GM21723 (cell line): ENCODE data around the gene MAT2B.
A peak's percentile ranks its signal among the peaks of the same experiment; 100 is the strongest.

Experiments
- ATAC-seq: cut with Tn5 transposase; IDR thresholded peaks from one replicate; pipeline ENCODE4 v1.9.1; 2021; ENCODE audit warnings: mild to moderate bottlenecking, moderate library complexity; ENCODE audit not compliant: unreplicated experiment

MAT2B gene

DNA sequence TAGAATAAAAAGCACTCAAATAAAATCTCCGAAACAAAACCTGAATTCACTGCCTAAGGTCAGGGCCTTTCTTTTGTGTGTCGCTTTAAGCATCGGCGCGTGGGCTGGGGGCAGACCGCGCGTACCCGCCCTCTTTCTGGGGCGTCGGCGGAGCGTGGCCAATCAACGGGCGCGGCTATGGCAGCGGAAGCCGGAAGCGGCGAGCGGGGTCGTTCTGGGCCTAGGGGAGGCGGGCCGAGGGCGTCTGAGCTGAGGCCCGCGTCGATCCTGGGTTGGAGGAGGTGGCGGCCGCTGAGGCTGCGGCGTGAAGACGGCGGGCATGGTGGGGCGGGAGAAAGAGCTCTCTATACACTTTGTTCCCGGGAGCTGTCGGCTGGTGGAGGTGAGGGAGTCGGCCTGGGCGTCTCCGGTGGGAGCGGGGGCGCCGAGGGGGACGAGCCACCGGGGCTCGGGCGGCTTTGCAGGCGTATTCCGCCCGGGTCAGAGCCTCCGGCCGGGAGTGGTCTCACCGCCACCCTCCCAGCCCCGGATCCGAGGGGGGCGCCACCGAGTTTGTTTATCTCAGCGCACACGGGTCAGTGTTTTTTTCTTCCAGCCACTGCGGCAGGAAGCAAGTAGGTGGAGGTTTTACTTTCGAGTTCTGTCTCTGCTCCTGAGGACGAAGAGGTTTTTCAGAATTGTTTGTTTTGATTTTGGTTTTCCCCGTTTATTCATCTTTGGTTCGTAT, at the start of gene MAT2B:
MAT2B (plus strand) TSS at position 252 of the 727 bp plus-strand sequence; CDS start at position 320, 68 bp downstream.
- ATAC-seq, result peak; percentile 87

DNA sequence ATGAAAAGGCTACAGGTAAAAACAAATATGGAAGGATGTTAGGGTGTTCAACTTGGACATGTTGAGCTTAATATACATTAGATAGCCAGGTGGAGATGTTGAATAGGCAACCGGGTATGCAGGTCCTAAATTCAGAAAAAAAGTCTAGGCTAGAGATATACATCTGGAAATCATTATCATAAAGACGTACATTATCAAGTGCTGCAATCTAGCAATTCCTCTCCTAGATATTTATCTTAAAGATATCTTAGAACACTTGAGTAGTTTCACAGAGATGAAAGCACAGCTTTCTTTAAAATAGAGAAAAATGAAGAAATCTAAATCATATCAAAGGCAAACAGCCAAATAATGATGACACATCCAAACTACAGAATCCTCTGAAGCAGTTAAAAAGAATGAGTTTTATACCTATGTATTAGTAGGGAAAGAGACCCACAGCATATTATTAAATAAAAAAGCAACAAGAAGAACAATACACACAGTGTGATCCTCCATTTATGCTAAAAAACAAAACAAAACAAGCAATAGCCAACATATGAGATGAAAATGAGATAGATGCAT, 49.3 kb upstream of the MAT2B start:
- no peak for ATAC-seq

DNA sequence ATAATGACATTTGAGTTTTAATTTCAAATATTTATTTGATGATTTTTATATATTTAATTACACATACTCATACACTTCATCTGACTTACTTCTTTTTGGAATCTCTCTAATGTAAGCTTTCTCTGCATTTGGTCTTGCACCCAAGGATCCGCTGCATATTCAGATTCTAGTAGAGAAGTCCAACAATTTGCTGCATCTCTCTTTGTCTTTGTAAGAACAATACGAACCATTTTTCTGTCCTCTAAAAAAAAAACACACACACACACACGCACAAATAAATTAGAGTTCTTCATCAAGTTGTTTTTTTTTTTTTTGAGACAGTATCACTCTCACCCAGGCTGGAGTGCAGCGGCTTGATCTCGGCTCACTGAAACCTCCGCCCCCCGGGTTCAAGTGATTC, 48.6 kb upstream of the MAT2B start:
- ATAC-seq, result no peak

DNA sequence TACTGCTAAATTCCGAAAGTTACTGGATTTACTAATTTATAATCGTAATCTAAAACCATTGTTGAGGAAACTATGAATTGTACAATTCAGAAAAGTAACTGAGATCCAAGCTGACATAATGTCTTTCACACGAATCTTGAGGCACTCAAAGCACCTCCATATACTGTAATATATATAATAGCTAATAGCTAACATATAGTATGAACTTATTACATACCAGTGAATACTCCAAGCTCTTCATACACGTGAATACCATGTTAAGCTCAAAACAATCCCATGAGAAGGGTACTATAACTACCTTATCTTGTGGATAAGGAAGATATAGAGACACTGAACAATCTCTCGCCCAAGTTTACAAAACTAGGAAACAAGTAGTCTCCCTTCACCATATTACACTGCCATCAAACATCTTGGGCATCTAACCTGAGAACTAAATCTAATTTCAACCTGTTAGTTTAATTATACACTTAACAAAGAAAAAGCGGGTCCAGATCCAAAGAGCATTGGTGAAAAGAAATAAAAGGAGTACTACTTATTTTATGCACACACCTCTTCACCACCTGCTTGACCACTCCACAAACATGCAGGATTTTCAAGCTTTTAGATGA, 46.5 kb upstream of the MAT2B start:
- ATAC-seq, result no peak

DNA sequence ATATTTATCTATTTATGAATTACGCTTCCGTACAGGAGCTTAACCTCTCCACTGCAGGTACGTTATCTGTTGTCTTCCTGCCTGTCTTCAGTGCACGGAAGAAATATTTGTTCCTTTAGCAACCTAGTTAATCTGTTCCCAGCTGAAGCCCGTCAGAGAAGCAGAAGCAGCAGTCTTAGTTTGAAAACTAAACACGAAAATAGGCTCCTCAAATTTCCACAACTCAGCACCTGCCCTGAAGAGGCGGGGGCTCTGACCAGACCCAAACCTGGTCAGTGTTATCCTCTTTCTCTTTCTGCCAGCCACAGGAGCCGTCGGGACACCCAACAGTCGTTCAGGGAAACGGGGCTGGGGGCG, 46.0 kb upstream of the MAT2B start:
- ATAC-seq, result peak; percentile 2

DNA sequence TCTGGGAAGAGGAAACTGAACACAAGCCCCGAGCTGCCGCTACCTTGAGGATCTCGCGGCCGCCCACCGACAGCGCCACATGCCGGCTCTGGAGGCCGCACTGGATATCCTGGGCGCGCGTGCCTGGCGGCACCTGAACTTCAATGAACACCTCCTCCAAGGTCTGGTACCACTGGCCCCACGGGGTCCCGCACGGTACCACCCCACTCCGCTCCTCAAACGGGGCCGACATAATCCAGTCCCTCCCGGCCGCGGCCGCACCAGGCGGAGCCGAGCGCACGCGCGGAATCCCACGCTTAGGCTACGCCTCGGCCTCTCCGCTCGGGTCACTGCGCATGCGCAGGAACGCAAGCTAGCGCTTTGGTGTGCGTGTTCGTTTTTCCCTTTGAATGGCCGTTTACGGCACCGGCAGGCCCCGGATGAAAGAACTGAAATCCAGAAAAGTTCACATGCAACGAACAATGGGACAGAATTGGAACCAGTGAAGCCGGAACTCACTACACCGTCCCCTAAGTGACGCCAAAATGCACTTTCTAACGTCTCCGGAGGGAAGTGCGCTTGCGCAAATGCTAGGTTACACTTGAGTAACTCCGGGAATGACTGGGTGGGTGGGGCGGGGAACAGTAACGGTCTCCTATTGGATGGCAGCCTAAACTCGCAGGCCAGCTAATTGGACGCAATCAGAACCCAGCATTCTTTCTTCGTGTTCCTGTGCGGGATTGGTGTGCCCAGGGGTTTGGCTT, 45.4 kb upstream of the MAT2B start, which contains the start of gene NUDCD2:
NUDCD2 (minus strand) TSS at position 284 of the 743 bp plus-strand sequence; CDS start at position 232, 52 bp downstream.
- ATAC-seq, result peak; percentile 80

DNA sequence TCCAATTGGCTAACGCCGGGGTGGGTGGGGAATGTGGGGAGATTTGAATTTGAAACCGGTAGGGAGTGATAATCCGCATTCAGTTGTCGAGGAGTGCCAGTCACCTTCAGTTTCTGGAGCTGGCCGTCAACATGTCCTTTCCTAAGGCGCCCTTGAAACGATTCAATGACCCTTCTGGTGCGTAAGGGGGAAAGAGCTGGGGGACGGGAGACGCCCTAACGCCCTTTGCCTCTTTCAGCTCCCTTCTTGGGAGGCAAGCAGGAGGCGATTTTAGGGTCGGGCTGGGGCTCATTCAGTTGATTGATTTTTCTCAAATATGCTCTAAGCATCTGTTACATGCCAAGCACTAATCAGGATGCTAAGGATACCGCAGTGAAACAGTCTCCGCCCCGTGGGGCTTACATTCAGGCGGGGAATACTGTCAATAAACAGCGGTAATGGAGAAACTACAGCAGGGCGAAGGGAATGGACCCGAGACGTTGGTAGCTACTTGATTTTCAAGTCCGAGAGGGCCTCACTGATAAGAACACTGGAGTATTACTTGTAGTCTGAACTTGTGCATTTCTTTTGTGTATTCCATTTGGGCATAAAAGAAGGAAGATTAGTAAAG, 44.8 kb upstream of the MAT2B start, which contains the start of gene HMMR:
HMMR (plus strand) TSS at position 71 of the 610 bp plus-strand sequence; CDS start at position 132, 61 bp downstream.
- no peak for ATAC-seq

DNA sequence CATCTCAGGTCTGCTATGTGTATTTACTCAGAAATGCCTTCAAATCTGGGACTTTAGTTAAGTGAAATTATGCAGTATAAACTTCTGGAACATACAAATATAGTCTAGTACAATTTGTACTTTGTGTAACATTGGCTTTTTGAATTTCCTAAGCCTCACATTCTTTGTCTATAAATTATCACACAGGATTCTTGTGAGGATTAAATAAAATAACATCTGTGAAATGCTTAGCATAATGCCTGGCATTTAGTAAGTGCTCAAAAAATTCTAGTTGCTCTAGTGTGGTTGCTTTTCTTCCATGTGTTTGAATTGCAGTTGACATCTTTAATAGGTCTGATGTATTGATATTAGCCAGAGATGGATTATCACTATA, 42.4 kb upstream of the MAT2B start:
- no peak for ATAC-seq

DNA sequence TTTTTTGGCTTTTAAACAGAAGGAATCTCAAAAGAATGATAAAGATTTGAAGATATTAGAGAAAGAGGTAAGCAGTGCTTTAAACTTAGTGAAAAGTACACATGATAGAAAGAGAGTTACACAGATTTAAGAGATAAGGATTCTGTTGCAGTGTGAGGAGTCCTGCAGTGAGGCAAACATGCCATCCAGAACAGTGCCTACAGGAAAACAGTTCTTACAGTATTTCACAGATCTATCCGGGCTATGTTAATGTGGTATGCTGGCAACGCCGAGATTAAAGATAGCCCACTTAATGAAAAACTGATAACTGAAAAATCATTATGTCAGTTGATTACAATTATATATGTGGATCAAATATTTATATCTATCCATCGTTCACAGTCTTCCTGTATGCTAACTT, 37.7 kb upstream of the MAT2B start:
- no peak for ATAC-seq

DNA sequence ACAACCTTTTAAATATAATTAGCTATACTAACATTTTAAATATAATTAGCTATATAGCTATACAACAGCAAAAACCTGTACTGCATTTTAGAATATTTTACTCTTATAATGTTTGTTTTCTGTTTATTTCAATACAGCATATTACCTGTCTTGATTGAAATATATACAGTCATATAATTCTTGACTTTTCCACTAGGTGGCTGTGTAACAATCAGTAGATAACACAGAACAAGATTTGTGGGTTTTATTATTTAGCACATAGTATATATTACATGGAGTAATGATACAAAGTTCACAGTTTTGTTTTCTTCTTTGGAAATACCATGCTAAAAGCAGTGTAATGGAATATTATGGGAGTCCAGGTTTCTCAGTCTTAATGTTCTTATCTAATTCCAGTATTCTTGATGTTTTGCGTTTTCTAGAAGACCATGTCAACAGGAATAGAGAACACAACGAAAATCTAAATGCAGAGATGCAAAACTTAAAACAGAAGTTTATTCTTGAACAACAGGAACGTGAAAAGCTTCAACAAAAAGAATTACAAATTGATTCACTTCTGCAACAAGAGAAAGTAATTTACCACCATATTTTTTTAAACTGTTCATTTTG, 31.7 kb upstream of the MAT2B start:
- peak; percentile 91 for ATAC-seq

DNA sequence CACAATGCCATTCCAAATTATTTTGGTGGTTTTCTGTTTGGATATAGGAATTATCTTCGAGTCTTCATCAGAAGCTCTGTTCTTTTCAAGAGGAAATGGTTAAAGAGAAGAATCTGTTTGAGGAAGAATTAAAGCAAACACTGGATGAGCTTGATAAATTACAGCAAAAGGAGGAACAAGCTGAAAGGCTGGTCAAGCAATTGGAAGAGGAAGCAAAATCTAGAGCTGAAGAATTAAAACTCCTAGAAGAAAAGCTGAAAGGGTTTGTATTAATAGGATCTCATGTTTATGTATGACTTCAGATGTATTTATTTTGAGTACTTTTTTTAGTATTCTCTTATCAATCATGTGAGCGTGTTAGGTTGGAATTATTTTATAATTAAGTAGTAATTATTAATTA, 30.0 kb upstream of the MAT2B start:
- ATAC-seq, result no peak

DNA sequence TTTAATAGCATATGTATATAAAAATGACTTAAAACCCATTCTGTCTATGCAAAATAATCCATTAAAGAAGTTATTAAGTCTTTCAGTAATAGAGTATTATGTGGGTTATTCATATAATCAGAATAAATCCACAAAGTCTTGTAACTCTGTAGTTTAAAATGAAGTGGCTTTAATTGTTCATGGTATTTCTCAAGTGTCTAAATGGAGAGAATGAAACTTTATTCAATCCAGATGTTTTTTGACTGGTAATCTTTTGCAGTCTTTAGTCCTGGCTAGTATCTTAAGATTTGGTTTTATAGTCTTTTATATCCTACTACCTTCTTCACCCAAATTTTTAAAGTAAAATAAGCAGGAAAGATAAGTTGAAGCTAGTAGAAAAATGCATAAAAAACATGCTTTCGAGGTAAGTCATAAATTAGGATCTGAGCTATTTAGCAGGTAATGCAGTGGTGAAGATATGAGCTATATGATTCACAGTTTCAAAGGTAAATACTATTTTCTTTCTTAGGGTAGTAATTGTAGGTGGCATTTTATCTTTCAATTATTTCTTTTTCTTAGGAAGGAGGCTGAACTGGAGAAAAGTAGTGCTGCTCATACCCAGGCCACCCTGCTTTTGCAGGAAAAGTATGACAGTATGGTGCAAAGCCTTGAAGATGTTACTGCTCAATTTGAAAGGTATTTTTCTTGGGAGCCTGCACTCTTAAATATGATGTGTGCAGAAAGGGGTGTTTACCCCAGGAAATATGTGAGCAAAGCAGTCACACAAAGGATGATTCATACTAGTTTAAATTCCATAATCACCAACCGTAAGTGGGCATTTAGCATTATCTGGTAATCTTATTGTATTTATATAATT, 27.1 kb upstream of the MAT2B start:
- ATAC-seq, result no peak

DNA sequence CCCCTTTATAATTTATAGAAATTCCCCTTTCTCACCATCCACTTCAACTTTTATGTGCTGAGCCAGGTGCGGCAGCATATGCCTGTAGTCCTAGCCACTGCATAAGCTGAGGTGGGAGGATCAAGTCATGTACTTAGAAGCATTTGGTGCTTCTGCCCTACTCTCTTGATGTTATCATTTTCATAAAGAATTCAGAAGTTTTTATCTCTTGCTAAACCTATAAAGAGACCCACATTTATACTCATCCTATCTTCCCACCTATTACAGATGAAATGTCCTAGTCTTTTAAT, 26.5 kb upstream of the MAT2B start:
- ATAC-seq, result no peak

DNA sequence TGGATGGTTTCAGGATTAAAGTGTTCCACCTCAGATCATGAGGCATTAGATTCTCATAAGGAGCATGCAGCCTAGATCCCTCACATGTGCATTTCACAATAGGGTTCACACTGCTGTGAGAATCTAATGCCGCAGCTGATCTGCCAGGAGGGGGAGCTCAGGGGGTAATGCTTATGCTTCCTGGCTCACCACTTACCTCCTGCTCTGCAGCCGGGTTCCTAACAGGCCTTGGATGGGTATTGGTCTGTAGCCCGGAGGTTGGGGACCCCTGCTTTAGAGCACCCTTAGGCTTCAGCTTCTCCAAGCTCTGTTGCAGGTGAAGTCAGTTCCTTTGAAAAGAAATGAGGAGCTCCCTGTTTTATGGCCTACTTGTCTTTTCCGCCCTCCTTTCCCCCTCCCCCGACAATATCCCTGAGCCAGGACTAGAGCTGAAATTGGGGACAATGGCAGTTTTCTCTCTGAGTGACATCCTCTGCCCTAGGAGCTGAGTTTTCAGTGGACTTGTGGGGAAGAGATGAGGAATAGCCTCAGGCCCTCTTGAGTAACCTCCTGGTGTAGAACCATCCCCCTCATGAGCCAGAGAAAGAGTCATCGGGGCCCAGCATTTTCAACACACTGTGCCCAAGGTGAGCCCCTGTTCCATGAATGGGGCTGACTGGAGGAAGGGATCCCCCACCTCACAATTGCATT, 16.2 kb upstream of the MAT2B start:
- ATAC-seq, result no peak

DNA sequence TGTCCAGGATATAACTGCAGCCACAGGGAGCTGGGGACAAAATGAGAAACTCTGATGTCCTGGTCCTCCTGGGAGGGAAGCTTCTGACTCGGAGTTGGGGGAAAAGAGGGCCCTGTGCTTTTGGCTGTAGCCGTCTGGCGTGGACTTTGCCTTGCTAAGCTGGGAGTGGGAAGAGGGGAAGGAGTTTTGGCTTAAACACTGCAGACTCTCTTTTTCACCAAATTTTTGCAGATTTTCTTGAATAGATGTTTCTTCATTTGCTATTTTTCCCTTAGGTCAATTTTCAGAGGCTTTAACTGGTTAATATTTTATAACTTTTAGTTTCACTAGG, 15.7 kb upstream of the MAT2B start:
- no peak for ATAC-seq

DNA sequence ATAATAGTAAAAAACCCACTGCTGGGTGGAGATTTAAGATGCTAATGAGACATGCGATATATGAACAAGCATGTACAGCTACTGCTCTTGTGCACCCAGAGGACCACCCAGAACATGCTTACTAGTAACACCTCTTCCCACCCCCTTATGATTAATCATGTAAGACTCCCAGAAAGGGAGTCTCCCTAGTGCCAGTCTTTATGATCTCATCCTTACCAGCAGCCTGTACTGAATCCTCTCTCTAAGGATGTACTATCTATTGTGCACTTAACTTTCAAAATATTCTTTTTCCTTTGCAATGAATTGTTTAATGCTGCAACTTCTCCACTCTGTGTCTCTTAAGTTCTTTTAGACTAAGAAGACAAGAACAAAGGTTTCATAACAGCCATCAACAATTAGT, 9.1 kb upstream of the MAT2B start:
- no peak for ATAC-seq

DNA sequence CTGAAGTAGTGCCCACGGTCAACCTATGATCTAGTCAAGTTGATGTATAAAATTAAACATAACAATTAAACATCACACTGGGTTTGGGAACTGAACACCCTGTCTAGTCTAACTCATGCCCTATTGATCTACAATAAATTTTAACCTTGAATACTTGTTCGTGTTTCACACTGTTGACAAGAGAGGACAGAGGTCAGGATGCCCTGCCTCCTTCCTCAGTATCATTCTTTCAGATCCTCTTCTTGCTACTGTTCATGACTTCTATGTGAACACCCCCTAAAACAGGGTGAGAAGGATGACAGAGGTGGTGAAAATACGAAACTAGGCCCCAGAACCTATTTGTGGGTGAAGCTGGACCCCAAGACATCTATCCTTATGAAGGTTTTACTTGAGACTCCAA, 8.1 kb upstream of the MAT2B start:
- ATAC-seq, result no peak

DNA sequence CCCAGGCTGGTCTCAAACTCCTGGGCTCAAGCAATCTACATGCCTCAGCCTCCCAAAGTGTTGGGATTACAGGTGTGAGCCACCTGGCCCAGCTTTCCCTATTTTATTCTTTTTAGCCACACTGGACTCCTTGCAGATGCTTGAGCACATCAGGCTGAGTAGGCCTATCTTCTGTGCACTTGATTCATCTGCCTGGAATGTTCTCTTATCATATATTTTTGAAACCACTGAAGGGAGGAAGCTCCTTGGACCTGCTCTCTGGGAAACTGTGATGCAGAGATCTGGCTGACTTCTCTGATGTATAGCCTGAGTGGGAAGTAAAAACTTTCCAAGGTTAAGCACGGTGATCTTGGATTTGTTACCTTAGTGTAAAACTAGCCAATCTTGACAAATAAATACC, 6.5 kb upstream of the MAT2B start:
- no peak for ATAC-seq

DNA sequence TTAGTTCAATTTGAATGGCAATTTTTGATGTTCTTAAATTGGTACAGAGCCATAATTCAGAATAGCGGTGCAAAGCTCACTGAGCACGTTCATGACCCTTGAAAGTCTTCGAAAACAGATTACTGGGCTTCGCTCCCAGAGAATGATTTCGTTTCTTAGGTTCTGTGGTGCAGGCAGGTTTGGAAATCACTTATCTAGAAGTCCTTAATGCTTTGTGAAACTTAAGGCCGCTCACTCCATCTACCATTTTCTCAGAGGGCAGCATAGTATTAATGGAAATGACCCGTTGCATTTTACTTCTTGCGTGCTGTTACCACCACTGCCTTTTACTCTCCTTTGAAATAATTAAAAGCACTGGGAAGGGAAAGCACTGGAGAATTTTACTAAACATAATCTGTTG, 2.9 kb upstream of the MAT2B start:
- no peak for ATAC-seq
